ENCODE data around the gene NMRK2. TPM values are rescaled to one million over a fixed set of nuclear protein-coding genes. Genes with fewer than 3 reads are reported as not detected.
"Not testable (repeated sequence)": the region's sequence is repeated elsewhere in the genome, so short reads cannot be mapped to it uniquely, and the experiment has no call there.

NMRK2 gene
- total and polyA plus RNA-seq, 4 donors = 0.07 TPM; not detected in 3

GRCh38 chr19:3950871-3951861, 18.3 kb downstream of the NMRK2 start:
- H3K27ac ChIP-seq (ENCODE audit: low read depth in 1 of 2, low read length in 2 of 2) = no peak overlapping the region
- peak overlapping the region in 1 of 3 donors; percentile 1 for H3K4me3 ChIP-seq (ENCODE audit: low read depth in 1 of 3, low read length in 3 of 3)
- peaks cover 0 to 4% (median 0%) of the 10 kb centered on the region in 4 donors for H3K36me3 ChIP-seq (ENCODE audit: control insufficient read depth in 4 of 4, insufficient read depth in 3 of 4, low read depth in 1 of 4, low read length in 3 of 4)
- TF ChIP-seq, protein P1, sequence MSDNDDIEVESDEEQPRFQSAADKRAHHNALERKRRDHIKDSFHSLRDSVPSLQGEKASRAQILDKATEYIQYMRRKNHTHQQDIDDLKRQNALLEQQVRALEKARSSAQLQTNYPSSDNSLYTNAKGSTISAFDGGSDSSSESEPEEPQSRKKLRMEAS (IDR thresholded peaks at IDR 0.05) = no peak
- no peak for TF ChIP-seq ZBTB33 (IDR thresholded peaks at IDR 0.05)
- no peak for TF ChIP-seq HNF4A (conservative IDR thresholded peaks at IDR 0.05)
- no peak for TF ChIP-seq EGR1 (IDR thresholded peaks at IDR 0.05; ENCODE audit: low read depth in 2 of 2)
- no peak for TF ChIP-seq CTCF (IDR thresholded peaks at IDR 0.05; ENCODE audit: low read depth, low read length, missing input control)
- TF ChIP-seq GABPA (IDR thresholded peaks at IDR 0.05 in 1 of 2, conservative IDR thresholded peaks at IDR 0.05 in 1 of 2) = no peak
- TF ChIP-seq FOXA2 (IDR thresholded peaks at IDR 0.05) = no peak
- TF ChIP-seq NR2F2 (IDR thresholded peaks at IDR 0.05) = no peak
- no peak for TF ChIP-seq ATF3 (IDR thresholded peaks at IDR 0.05)
- TF ChIP-seq TAF1 (conservative IDR thresholded peaks at IDR 0.05) = no peak
- no peak for TF ChIP-seq SP1 (IDR thresholded peaks at IDR 0.05)
- no peak for TF ChIP-seq YY1 (IDR thresholded peaks at IDR 0.05)
- H3K9ac ChIP-seq (ENCODE audit: low read depth in 1 of 2, low read length in 2 of 2) = no peak overlapping the region
- peak; percentile 63 for DNase-seq (ENCODE audit: low spot score)
- no peaks in the 10 kb centered on the region for H3K27me3 ChIP-seq (ENCODE audit: control insufficient read depth in 4 of 4, insufficient read depth in 4 of 4, low read length in 3 of 4)
- 60% methylated on average over 41 of the region's 41 CpGs for WGBS
- H3K9me3 ChIP-seq (ENCODE audit: control insufficient read depth in 4 of 4, low read length in 3 of 4) = no peaks in the 10 kb centered on the region
- H3K4me1 ChIP-seq (ENCODE audit: control insufficient read depth in 4 of 4, insufficient read depth in 4 of 4, low read length in 3 of 4) = peaks cover 0 to 1% (median 0%) of the 10 kb centered on the region in 4 donors

DNA sequence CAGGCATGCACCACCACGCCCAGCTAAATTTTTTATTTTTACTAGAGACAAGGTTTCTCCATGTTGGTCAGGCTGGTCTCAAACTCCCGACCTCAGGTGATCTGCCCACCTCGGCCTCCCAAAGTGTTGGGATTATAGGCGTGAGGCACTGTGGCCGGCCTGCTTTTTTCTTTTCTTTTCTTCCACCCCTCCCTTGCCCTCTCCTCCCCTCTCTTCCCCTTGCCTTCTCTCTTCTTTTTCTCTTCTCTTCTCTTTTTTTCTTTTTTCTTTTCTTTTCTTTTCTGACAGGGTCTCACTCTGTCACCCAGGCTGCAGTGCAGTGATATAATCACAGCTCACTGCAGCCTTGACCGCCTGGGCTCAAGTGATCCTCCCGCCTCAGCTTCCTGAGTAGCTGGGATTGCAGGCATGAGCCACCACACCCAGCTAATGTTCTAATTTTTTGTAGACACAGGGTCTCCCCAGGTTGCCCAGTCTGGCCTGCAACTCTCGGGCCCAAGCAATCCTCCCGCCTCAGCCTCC, 19.9 kb downstream of the NMRK2 start:
- H3K4me1 ChIP-seq (ENCODE audit: control insufficient read depth in 4 of 4, insufficient read depth in 4 of 4, low read length in 3 of 4); H3K27me3 ChIP-seq (ENCODE audit: control insufficient read depth in 4 of 4, insufficient read depth in 4 of 4, low read length in 3 of 4); H3K4me3 ChIP-seq (ENCODE audit: low read depth in 1 of 3, low read length in 3 of 3); H3K9ac ChIP-seq (ENCODE audit: low read depth in 1 of 2, low read length in 2 of 2); H3K9me3 ChIP-seq (ENCODE audit: control insufficient read depth in 4 of 4, low read length in 3 of 4); H3K27ac ChIP-seq (ENCODE audit: low read depth in 1 of 2, low read length in 2 of 2); H3K36me3 ChIP-seq (ENCODE audit: control insufficient read depth in 4 of 4, insufficient read depth in 3 of 4, low read depth in 1 of 4, low read length in 3 of 4); DNase-seq (ENCODE audit: low spot score): not testable (repeated sequence)
- 83% methylated on average over 9 of the region's 9 CpGs for WGBS

Measured in liver (tissue), 9 donors.